H9 (cell line): ENCODE data around the gene KRT81. TPM values are rescaled to one million over a fixed set of nuclear protein-coding genes. Genes with fewer than 3 reads are reported as not detected.

Experiments
- DNase-seq: peaks from one replicate; pipeline ENCODE4 v3.0.0-alpha.2; 2017
- H2AFZ ChIP-seq: one replicate; pipeline ENCODE4 v1.6.1; 2013; ENCODE audit warnings: mild to moderate bottlenecking, low read length, control low read depth, moderate library complexity
- H2AK5ac ChIP-seq: 2 replicates; pipeline ENCODE4 v1.6.1; 2013; ENCODE audit warnings: low read length, control low read depth, mixed read lengths; ENCODE audit not compliant: insufficient read length
- H2BK120ac ChIP-seq: one replicate; pipeline ENCODE4 v1.6.1; 2013; ENCODE audit warnings: low read depth, mild to moderate bottlenecking, low read length, control low read depth, inconsistent platforms; ENCODE audit not compliant: poor library complexity, severe bottlenecking
- H2BK12ac ChIP-seq: 2 replicates; pipeline ENCODE4 v1.6.1; 2013; ENCODE audit warnings: low read length, control low read depth, mixed read lengths, low read depth; ENCODE audit not compliant: insufficient read length
- H2BK15ac ChIP-seq: 2 replicates; pipeline ENCODE4 v1.6.1; 2013; ENCODE audit warnings: low read depth, low read length, control low read depth
- H2BK20ac ChIP-seq: one replicate; pipeline ENCODE4 v1.6.1; 2013; ENCODE audit warnings: low read depth, mild to moderate bottlenecking, low read length, control low read depth, inconsistent platforms; ENCODE audit not compliant: poor library complexity, severe bottlenecking
- H2BK5ac ChIP-seq: 2 replicates; pipeline ENCODE4 v1.6.1; 2013; ENCODE audit warnings: low read length, control low read depth, mixed read lengths; ENCODE audit not compliant: insufficient read length
- H3K14ac ChIP-seq: 2 replicates; pipeline ENCODE4 v1.6.1; 2013; ENCODE audit warnings: low read length, control low read depth; ENCODE audit not compliant: insufficient read depth
- H3K18ac ChIP-seq: 2 replicates; pipeline ENCODE4 v1.6.1; 2013; ENCODE audit warnings: low read depth, mild to moderate bottlenecking, mixed read lengths, low read length, control low read depth; ENCODE audit not compliant: insufficient read length
- H3K23ac ChIP-seq: 2 replicates; pipeline ENCODE4 v1.6.1; 2013; ENCODE audit warnings: low read length, control low read depth, mixed read lengths, low read depth; ENCODE audit not compliant: insufficient read length
- H3K23me2 ChIP-seq: 2 replicates; pipeline ENCODE4 v1.6.1; 2013; ENCODE audit warnings: low read depth, mild to moderate bottlenecking, mixed read lengths, low read length, control low read depth; ENCODE audit not compliant: insufficient read length, poor library complexity, severe bottlenecking
- H3K27ac ChIP-seq: 2 replicates; pipeline ENCODE4 v1.5.1; 2013; ENCODE audit warnings: low read length, control low read depth, mixed read lengths, low read depth; ENCODE audit not compliant: insufficient read length
- H3K27me3 ChIP-seq: 2 replicates; pipeline ENCODE4 v1.6.1; 2013; ENCODE audit warnings: low read length, control low read depth, inconsistent platforms; ENCODE audit not compliant: insufficient read depth
- H3K4ac ChIP-seq: 2 replicates; pipeline ENCODE4 v1.6.1; 2013; ENCODE audit warnings: low read depth, mild to moderate bottlenecking, control low read depth, inconsistent platforms, low read length, moderate library complexity
- H3K4me1 ChIP-seq: 2 replicates; pipeline ENCODE4 v1.6.1; 2013; ENCODE audit warnings: low read length, control low read depth, inconsistent platforms; ENCODE audit not compliant: insufficient read depth
- H3K4me2 ChIP-seq: 2 replicates; pipeline ENCODE4 v1.6.1; 2013; ENCODE audit warnings: low read length, control low read depth, mixed read lengths; ENCODE audit not compliant: insufficient read length, insufficient read depth
- H3K56ac ChIP-seq: 2 replicates; pipeline ENCODE4 v1.6.1; 2013; ENCODE audit warnings: low read depth, mild to moderate bottlenecking, mixed read lengths, low read length, control low read depth; ENCODE audit not compliant: insufficient read length
- H3K79me1 ChIP-seq: 2 replicates; pipeline ENCODE4 v1.6.1; 2013; ENCODE audit warnings: low read depth, mild to moderate bottlenecking, moderate library complexity, low read length, control low read depth, inconsistent platforms; ENCODE audit not compliant: insufficient read depth, poor library complexity, severe bottlenecking
- H3K79me2 ChIP-seq: 2 replicates; pipeline ENCODE4 v1.6.1; 2013; ENCODE audit warnings: low read length, control low read depth, inconsistent platforms; ENCODE audit not compliant: insufficient read depth
- H3K9ac ChIP-seq: 2 replicates; pipeline ENCODE4 v1.6.1; 2013; ENCODE audit warnings: low read length, control low read depth, mixed read lengths; ENCODE audit not compliant: insufficient read length; ENCODE audit errors: extremely low read depth
- H3K9me3 ChIP-seq: one replicate; pipeline ENCODE4 v1.6.1; 2013; ENCODE audit warnings: low read depth, low read length, inconsistent platforms; ENCODE audit not compliant: control insufficient read depth
- H3T11ph ChIP-seq: one replicate; pipeline ENCODE4 v1.6.1; 2013; ENCODE audit warnings: mild to moderate bottlenecking, low read length, control low read depth, inconsistent platforms
- H4K20me1 ChIP-seq: one replicate; pipeline ENCODE4 v1.6.1; 2013; ENCODE audit not compliant: control insufficient read depth, insufficient read length, insufficient read depth
- H4K5ac ChIP-seq: 2 replicates; pipeline ENCODE4 v1.6.1; 2013; ENCODE audit warnings: low read depth, mild to moderate bottlenecking, mixed read lengths, low read length, control low read depth; ENCODE audit not compliant: insufficient read length
- H4K8ac ChIP-seq: replicated peaks from 2 replicates; pipeline ENCODE4 v1.6.1; 2013; ENCODE audit warnings: low read length, control low read depth, mixed read lengths, low read depth; ENCODE audit not compliant: insufficient read length
- H4K91ac ChIP-seq: 2 replicates; pipeline ENCODE4 v1.6.1; 2013; ENCODE audit warnings: low read depth, mild to moderate bottlenecking, moderate library complexity, mixed read lengths, low read length, control low read depth; ENCODE audit not compliant: insufficient read length
- H3K27ac Mint-ChIP-seq, 3 experiments: 2 replicates in 2 of 3; 3 replicates in 1 of 3; pipeline ENCODE4 v1.8.0; 2020 to 2021; ENCODE audit warnings: mixed read lengths in 3 of 3, mild to moderate bottlenecking in 1 of 3, moderate library complexity in 1 of 3
- H3K27me3 Mint-ChIP-seq: 2 replicates; pipeline ENCODE4 v1.8.0; 2021; ENCODE audit warnings: low read depth, mild to moderate bottlenecking, moderate library complexity, mixed read lengths
- H3K36me3 Mint-ChIP-seq, 3 experiments: 2 replicates in 2 of 3; 3 replicates in 1 of 3; pipeline ENCODE4 v1.8.0; 2020 to 2021; ENCODE audit warnings: low read depth in 3 of 3, mixed read lengths in 3 of 3; ENCODE audit not compliant: insufficient read depth in 1 of 3
- H3K4me1 Mint-ChIP-seq, 2 experiments: 2 replicates each; pipeline ENCODE4 v1.8.0; 2020; ENCODE audit warnings: mixed read lengths in 2 of 2
- H3K4me3 Mint-ChIP-seq, 2 experiments: 2 replicates in 1 of 2; 3 replicates in 1 of 2; pipeline ENCODE4 v1.8.0; 2020 to 2021; ENCODE audit warnings: mild to moderate bottlenecking in 2 of 2, mixed read lengths in 2 of 2, moderate library complexity in 1 of 2
- H3K9me3 Mint-ChIP-seq, 2 experiments: 2 replicates in 1 of 2; 3 replicates in 1 of 2; pipeline ENCODE4 v1.8.0; 2020; ENCODE audit warnings: mild to moderate bottlenecking in 2 of 2, mixed read lengths in 2 of 2, moderate library complexity in 1 of 2
- WGBS: extraction: QIAGEN DNeasy Blood & Tissue Kit; methylation state at CpG from one replicate; pipeline ENCODE4 v1.1.7; 2013; ENCODE audit warnings: missing lambda C conversion rate, low lambda C conversion rate, mixed read lengths; ENCODE audit not compliant: insufficient read length; ENCODE audit errors: extremely low coverage; 5-methylcytosine and 5-hydroxymethylcytosine counted together
- total RNA-seq: library from RNA; stranded (reverse); gene quantifications from 2 replicates; pipeline ENCODE4 v1.2.1, GENCODE V29; 2021
- TF ChIP-seq, protein P1 (sequence below): fragments of 200-600 bp; sonication (generic); conservative IDR thresholded peaks from 3 replicates; pipeline ENCODE4 v1.8.0; 2021; ENCODE audit warnings: antibody characterized with exemption, mild to moderate bottlenecking

Gene KRT81
- total RNA-seq, 1 experiment from 2014 or later = not detected

DNA sequence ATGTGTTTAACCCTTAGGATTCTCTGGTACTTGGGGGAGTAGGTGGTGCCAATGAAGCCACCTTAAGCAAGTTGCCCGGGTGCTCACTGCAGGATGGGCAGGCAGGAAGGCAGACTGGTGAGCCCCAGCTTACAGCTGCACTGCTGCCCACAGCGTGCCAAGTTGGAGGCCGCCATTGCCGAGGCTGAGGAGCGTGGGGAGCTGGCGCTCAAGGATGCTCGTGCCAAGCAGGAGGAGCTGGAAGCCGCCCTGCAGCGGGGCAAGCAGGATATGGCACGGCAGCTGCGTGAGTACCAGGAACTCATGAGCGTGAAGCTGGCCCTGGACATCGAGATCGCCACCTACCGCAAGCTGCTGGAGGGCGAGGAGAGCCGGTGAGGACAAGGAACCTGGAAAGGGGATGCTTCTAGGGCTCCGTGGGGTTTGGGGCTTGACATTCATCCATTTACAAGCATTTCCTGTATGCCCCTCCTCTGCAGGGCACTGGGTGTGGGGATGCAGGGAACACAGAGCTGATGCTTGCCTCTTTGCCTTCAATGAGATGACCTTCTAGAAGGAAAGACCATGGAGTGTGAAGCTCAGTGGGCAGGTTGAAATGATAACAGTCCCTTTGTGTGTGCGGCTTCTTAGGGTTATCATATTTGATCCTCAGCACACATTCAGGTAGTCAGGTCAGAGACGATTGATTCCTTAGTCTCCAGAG lies 45.9 kb downstream of the KRT81 start:
- no peak overlapping the region for H3K4me3 Mint-ChIP-seq
- DNase-seq = peak; percentile 46
- Histone ChIP-seq H3K79me2 (no peaks in the 10 kb centered on the region), H3K4me1 (peaks cover 5% of the 10 kb centered on the region; the same call in 1 of the 2 replicates), H3K27ac (no peak overlapping the region), H3K56ac (no peak overlapping the region), H2BK12ac (no peak overlapping the region), H3K9me3 (no peaks in the 10 kb centered on the region), H3K4me2 (no peak overlapping the region), H3K18ac (no peak overlapping the region), H4K8ac (no peak overlapping the region), H2BK5ac (no peak overlapping the region), H3K14ac (no peak overlapping the region), H2AK5ac (no peak overlapping the region), H3K23me2 (no peaks in the 10 kb centered on the region), H2BK15ac (no peak overlapping the region), H4K20me1 (no peaks in the 10 kb centered on the region), H3K79me1 (no peaks in the 10 kb centered on the region), H3K27me3 (no peaks in the 10 kb centered on the region; the same call in 1 of the 2 replicates), H3K9ac (no peak overlapping the region), H3T11ph (no peak overlapping the region), H4K5ac (no peak overlapping the region), H4K91ac (no peak overlapping the region), H2BK120ac (no peak overlapping the region), H2AFZ (no peak overlapping the region), H2BK20ac (no peak overlapping the region), H3K23ac (no peak overlapping the region), H3K4ac (no peak overlapping the region)
- H3K36me3 Mint-ChIP-seq = peaks cover 0 to 24% (median 2%) of the 10 kb centered on the region in 3 experiments; a peak in 3 of 7 replicates
- H3K4me1 Mint-ChIP-seq = peaks cover 31 to 35% of the 10 kb centered on the region in 2 experiments
- no peak overlapping the region for H3K27ac Mint-ChIP-seq
- TF ChIP-seq, protein P1, sequence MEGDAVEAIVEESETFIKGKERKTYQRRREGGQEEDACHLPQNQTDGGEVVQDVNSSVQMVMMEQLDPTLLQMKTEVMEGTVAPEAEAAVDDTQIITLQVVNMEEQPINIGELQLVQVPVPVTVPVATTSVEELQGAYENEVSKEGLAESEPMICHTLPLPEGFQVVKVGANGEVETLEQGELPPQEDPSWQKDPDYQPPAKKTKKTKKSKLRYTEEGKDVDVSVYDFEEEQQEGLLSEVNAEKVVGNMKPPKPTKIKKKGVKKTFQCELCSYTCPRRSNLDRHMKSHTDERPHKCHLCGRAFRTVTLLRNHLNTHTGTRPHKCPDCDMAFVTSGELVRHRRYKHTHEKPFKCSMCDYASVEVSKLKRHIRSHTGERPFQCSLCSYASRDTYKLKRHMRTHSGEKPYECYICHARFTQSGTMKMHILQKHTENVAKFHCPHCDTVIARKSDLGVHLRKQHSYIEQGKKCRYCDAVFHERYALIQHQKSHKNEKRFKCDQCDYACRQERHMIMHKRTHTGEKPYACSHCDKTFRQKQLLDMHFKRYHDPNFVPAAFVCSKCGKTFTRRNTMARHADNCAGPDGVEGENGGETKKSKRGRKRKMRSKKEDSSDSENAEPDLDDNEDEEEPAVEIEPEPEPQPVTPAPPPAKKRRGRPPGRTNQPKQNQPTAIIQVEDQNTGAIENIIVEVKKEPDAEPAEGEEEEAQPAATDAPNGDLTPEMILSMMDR = no peak
- no CpG with 5 or more reads among the region's 20 CpGs for WGBS
- H3K27me3 Mint-ChIP-seq = peaks cover 38% of the 10 kb centered on the region
- no peaks in the 10 kb centered on the region for H3K9me3 Mint-ChIP-seq
